Type B pancreatic cell (in vitro differentiated cells): ENCODE measurements around the gene ENDOU. TPM values are rescaled to one million over a fixed set of nuclear protein-coding genes. Genes with fewer than 3 reads are reported as not detected.

ENCODE experiments used
- DNase-seq: peaks from one replicate; pipeline ENCODE4 v3.0.0; 2021; ENCODE audit warnings: mixed read lengths; ENCODE audit not compliant: unreplicated experiment; ENCODE audit errors: extremely low spot score
- H3K27ac Mint-ChIP-seq: 2 replicates; pipeline ENCODE4 v1.8.0; 2021; ENCODE audit warnings: mild to moderate bottlenecking, mixed read lengths
- H3K27me3 Mint-ChIP-seq: 2 replicates; pipeline ENCODE4 v1.8.0; 2021; ENCODE audit warnings: mixed read lengths
- H3K36me3 Mint-ChIP-seq: 2 replicates; pipeline ENCODE4 v1.8.0; 2021; ENCODE audit warnings: mixed read lengths
- H3K4me1 Mint-ChIP-seq: one replicate; pipeline ENCODE4 v1.8.0; 2021; ENCODE audit warnings: mixed read lengths; ENCODE audit not compliant: unreplicated experiment
- H3K4me3 Mint-ChIP-seq: 2 replicates; pipeline ENCODE4 v1.8.0; 2021; ENCODE audit warnings: mild to moderate bottlenecking, mixed read lengths
- H3K9me3 Mint-ChIP-seq: 2 replicates; pipeline ENCODE4 v1.8.0; 2021; ENCODE audit warnings: mixed read lengths
- total RNA-seq: library from RNA; stranded (reverse); gene quantifications from 2 replicates; pipeline ENCODE4 v1.2.1, GENCODE V29; 2021; ENCODE audit warnings: low replicate concordance
- TF ChIP-seq, protein P1 (sequence below): fragments of 200-600 bp; sonication (generic); conservative IDR thresholded peaks from 2 replicates; pipeline ENCODE4 v1.5.0; 2021; ENCODE audit warnings: antibody characterized with exemption, mild to moderate bottlenecking

The ENDOU gene
- total RNA-seq, 1 donor from 2014 or later = 3.7 TPM

DNA sequence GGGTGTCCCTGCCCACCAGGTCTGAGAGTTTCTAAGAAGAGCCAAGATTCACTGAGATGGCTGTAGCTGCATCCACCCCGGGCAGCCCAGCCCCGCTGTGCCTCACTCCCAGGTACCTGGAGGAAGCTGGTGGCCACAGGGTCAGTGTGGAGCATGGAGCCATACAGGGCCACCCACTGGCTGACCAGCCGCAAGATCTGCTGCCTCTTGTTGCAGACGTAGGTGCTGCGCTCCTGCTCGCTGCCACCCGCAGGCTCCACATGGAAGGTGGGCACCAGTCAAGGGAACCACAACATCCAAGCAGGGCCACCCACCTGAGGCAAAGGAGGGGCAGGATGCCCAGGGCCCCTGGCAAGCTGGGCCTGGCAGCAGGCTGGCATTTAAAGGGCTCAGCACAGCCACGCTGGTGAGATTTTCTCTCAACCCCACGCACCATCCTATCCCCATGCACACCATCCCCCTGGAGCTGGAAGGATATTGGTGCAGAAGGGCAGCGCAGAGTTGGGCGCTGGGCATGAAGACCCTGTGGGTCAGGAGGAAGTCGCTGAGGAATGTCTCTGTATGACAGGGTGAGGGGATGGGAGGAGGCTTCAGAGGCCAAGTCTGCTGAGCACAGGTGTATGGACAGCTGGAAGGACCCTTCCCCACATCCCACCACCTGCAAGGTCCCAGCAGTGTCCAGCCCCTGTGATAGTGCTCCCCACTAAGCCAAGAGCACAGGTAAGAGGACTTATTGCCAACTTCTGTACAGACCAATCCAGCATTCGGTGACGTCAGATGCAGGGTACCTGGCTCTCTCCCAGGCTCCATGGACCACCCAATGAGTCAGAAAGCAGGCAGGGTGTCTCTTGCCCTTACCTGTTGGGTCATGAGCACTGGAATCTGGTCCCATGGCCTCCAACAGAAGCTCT lies 22.6 kb upstream of the ENDOU start:
- Mint-ChIP-seq H3K4me3 (no peak overlapping the region), H3K9me3 (no peaks in the 10 kb centered on the region), H3K36me3 (no peaks in the 10 kb centered on the region), H3K4me1 (peaks cover 23% of the 10 kb centered on the region), H3K27me3 (no peaks in the 10 kb centered on the region), H3K27ac (no peak overlapping the region)
- TF ChIP-seq, protein P1, sequence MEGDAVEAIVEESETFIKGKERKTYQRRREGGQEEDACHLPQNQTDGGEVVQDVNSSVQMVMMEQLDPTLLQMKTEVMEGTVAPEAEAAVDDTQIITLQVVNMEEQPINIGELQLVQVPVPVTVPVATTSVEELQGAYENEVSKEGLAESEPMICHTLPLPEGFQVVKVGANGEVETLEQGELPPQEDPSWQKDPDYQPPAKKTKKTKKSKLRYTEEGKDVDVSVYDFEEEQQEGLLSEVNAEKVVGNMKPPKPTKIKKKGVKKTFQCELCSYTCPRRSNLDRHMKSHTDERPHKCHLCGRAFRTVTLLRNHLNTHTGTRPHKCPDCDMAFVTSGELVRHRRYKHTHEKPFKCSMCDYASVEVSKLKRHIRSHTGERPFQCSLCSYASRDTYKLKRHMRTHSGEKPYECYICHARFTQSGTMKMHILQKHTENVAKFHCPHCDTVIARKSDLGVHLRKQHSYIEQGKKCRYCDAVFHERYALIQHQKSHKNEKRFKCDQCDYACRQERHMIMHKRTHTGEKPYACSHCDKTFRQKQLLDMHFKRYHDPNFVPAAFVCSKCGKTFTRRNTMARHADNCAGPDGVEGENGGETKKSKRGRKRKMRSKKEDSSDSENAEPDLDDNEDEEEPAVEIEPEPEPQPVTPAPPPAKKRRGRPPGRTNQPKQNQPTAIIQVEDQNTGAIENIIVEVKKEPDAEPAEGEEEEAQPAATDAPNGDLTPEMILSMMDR = no peak
- DNase-seq = no peak

DNA sequence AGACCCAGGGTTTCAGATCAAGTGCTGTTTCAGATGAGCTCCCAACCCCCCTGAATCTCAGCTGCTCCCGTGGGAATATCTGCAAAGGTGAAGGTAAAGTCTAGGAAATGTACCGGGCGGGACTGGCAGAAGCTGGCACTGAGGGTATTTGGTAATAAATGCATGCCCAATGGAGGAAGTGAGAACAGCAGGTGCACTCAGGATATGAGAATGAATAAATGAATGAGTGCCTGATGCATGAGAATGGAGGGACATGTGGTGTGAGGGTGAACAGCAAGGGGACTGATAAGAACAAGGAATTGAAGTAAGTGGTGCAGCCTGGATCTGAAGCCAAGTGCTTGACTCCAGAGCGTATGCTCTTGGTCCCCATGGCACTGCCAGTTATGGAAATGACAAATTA lies 21.8 kb upstream of the ENDOU start:
- no peaks in the 10 kb centered on the region for H3K27me3 Mint-ChIP-seq
- H3K36me3 Mint-ChIP-seq = no peaks in the 10 kb centered on the region
- H3K9me3 Mint-ChIP-seq = no peaks in the 10 kb centered on the region
- H3K27ac Mint-ChIP-seq = no peak overlapping the region
- H3K4me3 Mint-ChIP-seq = no peak overlapping the region
- TF ChIP-seq, protein P1 = no peak
- H3K4me1 Mint-ChIP-seq = peaks cover 18% of the 10 kb centered on the region
- no peak for DNase-seq

DNA sequence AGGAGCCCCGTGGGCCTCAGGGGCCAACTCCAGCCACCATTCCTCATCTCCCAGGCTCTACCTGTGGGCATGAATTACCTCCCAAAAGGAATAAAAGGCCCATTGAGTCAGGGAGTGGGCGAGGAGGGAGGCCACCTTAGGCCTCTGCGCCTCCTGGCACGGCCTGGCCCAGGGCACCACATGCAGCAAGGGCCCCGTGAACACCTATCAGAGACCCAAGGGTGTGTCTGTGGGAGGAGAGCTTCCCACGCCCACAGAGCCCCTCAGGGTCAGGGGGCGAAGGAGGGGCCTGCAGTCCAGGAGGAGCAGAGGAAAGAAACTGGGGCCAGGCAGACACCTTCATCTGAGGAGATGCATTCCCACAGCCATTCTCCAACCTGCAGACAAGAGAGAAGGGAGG lies 21.2 kb upstream of the ENDOU start:
- H3K4me3 Mint-ChIP-seq = no peak overlapping the region
- no peak for DNase-seq
- TF ChIP-seq, protein P1 = no peak
- H3K9me3 Mint-ChIP-seq = no peaks in the 10 kb centered on the region
- peaks cover 18% of the 10 kb centered on the region for H3K4me1 Mint-ChIP-seq
- H3K27ac Mint-ChIP-seq = no peak overlapping the region
- no peaks in the 10 kb centered on the region for H3K36me3 Mint-ChIP-seq
- no peaks in the 10 kb centered on the region for H3K27me3 Mint-ChIP-seq

DNA sequence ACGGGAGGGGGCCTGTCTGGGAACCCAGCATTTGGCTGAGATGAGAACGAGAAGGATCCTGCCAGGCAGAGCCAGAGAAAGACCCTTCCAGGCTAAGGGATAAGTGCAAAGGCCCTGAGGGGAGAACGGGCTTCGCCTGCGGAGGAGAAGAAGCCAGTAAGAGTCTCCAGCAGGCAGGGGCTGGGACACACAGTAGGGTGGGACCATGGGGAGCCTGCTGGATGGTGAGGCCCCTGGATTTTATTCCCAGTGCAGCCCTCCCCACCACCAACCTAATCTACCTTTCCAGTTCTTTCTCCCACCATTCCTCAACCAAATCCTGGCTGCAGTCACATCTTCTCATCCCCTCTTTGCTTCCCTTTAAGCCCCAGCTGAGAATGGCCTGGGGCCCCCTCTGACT lies 20.8 kb upstream of the ENDOU start:
- DNase-seq = no peak
- Mint-ChIP-seq H3K4me1 (peaks cover 22% of the 10 kb centered on the region), H3K4me3 (no peak overlapping the region), H3K36me3 (no peaks in the 10 kb centered on the region), H3K27me3 (no peaks in the 10 kb centered on the region), H3K27ac (no peak overlapping the region), H3K9me3 (no peaks in the 10 kb centered on the region)
- TF ChIP-seq, protein P1 = no peak

DNA sequence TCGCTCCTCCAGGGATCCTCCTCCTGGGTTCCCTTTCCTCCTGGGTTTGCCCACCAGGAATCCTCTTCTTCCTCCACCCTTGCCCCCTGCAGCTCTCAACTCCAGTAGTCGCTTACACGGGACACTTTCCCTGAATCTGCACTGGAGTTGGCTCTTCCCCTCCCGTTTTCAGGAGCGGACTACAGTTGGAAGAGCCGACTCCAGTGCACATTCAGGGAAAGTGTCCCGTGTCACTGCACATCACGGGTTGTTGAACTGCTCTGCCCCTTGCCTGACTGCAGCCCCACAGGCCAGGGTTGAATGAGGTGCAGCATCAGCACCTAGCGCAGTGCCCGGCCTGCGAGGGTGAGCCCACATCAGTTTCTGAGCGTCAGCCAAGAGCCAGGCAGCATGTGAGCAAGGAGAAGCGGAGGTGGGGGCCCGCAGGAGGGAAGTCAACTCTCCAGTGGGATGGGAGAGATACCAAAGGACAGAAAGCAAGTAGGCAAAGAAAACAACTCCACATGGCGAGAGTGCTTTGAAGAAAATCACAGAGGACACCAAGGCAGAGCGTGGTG lies 20.3 kb upstream of the ENDOU start:
- TF ChIP-seq, protein P1 = no peak
- no peak overlapping the region for H3K4me3 Mint-ChIP-seq
- peaks cover 23% of the 10 kb centered on the region for H3K4me1 Mint-ChIP-seq
- H3K27ac Mint-ChIP-seq = no peak overlapping the region
- no peak for DNase-seq
- no peaks in the 10 kb centered on the region for H3K27me3 Mint-ChIP-seq
- H3K9me3 Mint-ChIP-seq = no peaks in the 10 kb centered on the region
- H3K36me3 Mint-ChIP-seq = no peaks in the 10 kb centered on the region
